GM19468 (cell line): Measurements from ENCODE around the gene RPGR.

Experiments
- ATAC-seq: cut with Tn5 transposase; IDR thresholded peaks from one replicate; pipeline ENCODE4 v1.9.1; 2021; ENCODE audit warnings: mild to moderate bottlenecking, moderate library complexity, moderate number of reproducible peaks; ENCODE audit not compliant: unreplicated experiment; ENCODE audit errors: extremely low read depth

RPGR gene

GRCh38 chrX:38326086-38326485, 1.2 kb downstream of the RPGR start:
- ATAC-seq: no peak

- no peak for ATAC-seq
Observed at GRCh38 chrX:38320819-38321218, 6.5 kb downstream of the RPGR start.

GRCh38 chrX:38318606-38319005, 8.7 kb downstream of the RPGR start:
- no peak for ATAC-seq

- ATAC-seq: no peak
Observed at GRCh38 chrX:38318196-38318595, 9.1 kb downstream of the RPGR start.

GRCh38 chrX:38315186-38315585, 12.1 kb downstream of the RPGR start:
- ATAC-seq: no peak

GRCh38 chrX:38313190-38313589, 14.1 kb downstream of the RPGR start:
- ATAC-seq: no peak

GRCh38 chrX:38312436-38312835, 14.9 kb downstream of the RPGR start:
- no peak for ATAC-seq

GRCh38 chrX:38311743-38312142, 15.6 kb downstream of the RPGR start:
- ATAC-seq: no peak

DNA sequence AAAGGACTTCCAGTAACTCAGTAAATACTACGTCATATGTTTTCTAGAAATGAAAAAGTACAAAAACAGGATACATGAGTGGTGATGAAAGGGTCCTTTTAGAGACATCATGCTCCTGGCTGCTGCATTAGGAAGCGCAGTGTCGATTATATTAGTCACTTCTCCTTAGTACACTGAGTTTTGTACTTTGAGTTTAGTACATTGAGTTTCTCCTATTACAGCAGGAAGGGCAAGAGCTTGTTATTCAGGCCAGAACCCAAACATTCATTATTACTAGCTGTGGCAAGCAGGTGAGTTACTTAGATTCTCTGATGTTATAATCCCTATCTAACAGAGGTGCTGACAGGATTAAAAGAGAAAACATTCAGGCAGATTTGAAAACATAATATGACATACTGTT, 21.3 kb downstream of the RPGR start:
- no peak for ATAC-seq

GRCh38 chrX:38304010-38304409, 23.3 kb downstream of the RPGR start:
- no peak for ATAC-seq

DNA sequence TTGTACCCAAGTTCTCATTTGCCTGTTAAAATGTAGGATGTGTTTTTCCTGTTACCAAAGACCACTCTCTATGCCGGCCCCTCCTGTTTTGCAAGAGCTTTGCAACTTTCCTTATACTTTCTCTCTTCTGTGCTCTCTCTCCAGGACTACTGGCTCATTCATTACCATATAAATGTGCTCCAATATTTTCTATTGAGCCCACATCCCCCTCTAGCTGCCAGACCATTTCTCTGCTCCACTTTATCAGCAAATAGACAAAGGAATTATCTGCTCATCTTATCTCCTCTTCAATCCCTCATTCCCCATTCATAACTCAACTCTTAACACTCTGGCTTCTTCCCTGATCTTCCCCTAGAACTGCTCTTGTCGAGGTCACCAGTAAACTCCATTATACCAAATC, 33.6 kb downstream of the RPGR start:
- ATAC-seq: no peak

- no peak for ATAC-seq
Observed at GRCh38 chrX:38287674-38288073, 39.6 kb downstream of the RPGR start.

- ATAC-seq: no peak
Observed at GRCh38 chrX:38285649-38286048, 41.7 kb downstream of the RPGR start.

DNA sequence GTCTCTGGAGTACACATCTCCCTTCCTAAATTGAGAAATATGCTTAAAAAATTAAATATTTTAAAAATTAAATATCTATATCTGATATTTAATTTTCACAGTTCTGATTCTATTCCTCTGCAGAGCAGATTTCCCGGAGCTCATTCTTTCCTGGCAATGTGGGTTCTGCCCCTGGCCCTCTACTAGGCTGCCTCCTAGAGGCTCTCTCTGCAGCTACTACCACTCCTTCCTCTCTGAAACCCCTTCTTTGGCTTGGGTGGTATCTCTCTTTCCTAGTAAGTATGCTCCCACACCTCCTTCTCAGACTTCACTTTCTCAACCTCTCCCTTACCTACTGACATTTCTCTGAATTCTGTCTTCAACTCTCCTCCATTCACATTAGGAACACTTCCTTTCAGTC, 45.3 kb downstream of the RPGR start:
- no peak for ATAC-seq

- no peak for ATAC-seq
Observed at GRCh38 chrX:38279188-38279587, 48.1 kb downstream of the RPGR start.

DNA sequence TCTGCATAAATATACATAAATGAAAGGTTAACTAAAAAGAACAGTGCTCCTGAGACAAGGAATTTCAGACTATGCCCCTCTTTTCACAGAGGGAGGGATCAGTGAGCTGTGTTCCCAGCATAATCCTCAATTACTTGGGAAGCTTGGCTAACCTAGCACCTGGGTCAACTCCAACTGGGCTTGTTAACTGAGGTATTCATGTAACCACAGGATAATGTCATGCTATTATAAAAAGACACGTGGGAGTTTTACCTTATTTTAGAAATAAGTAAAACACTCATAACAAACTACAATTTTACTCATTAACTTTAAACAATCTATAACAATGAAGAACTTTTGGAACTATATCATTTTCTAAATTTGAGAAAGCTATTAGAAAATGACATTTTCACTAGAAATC, 48.6 kb downstream of the RPGR start:
- ATAC-seq: no peak

GRCh38 chrX:38277802-38278201, 49.5 kb downstream of the RPGR start:
- ATAC-seq: no peak

DNA sequence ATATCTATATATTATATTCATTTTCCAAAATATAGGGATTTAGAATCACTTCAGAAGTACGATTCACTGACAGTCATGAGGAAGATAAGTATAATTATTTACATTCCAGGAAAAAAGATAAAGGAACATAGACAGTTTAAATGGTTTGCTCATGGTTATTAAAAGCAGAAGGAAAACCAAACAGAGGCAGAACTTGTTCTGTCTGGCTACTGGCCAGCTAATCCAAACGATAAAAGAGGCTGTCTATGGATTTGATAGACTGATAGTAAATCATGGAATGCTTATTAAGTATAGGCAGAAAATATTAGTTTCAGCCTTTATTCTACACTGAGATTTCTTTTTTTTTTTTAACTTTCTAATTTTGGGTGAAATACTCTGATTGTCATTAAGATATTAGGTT, 50.2 kb downstream of the RPGR start:
- no peak for ATAC-seq

DNA sequence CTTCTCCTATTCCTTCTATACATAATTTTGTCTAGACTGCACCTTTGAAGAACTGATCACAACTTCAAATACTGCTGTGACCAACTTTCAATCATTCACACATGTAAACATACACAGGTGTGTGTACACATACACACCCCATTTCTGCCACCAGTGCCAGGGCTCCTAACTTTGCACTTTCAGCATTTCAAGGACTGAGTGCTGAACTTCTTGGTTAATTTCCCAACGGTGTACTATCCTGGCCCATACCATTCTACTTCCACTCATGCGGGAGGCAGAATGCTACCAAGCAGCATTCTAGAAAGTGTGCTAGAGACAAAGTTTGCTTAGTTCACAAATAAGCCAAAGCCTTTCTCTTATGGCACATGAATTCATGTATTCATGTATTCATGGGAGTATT, 51.2 kb downstream of the RPGR start:
- no peak for ATAC-seq

DNA sequence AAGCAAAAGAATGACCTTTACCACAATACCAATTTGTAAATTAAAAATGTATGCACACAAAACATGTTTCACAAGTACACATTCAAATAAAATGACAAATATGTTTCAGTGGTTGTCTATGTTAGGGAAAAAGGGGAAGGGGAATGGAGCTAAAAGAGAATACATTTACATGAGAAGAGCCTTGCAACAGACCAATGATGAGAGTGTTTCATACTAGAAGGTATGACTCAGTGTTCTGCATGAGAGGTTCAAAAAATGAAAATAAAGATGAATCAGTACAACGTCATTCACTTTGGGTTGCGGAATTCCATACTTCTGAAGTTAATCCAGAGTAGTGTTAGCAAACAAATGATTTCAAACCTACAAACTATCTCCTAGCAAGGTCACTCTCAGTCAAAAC, 51.7 kb downstream of the RPGR start:
- ATAC-seq: no peak

- no peak for ATAC-seq
Observed at GRCh38 chrX:38273453-38273852, 53.9 kb downstream of the RPGR start.

- ATAC-seq: peak; percentile 55
Observed at GRCh38 chrX:38271154-38271716, 56.1 kb downstream of the RPGR start.

- ATAC-seq: no peak
Observed at GRCh38 chrX:38268011-38268410, 59.3 kb downstream of the RPGR start.
